Fibroblast of mammary gland (primary cell): ENCODE results near the gene EPHB6.

Experiments used
- DNase-seq: peaks from one replicate; pipeline ENCODE4 v3.0.0-alpha.2; 2010; ENCODE audit warnings: low read depth
- H3K4me3 ChIP-seq: 2 replicates; pipeline ENCODE4 v1.5.1; 2011; ENCODE audit warnings: low read depth, mild to moderate bottlenecking, low read length, moderate library complexity; ENCODE audit not compliant: control insufficient read depth
- TF ChIP-seq, protein P1 (sequence below): conservative IDR thresholded peaks from 2 replicates; pipeline ENCODE4 v1.5.1; 2011; ENCODE audit warnings: low read depth, low read length, inconsistent platforms; ENCODE audit not compliant: control insufficient read depth, insufficient read depth

The EPHB6 gene

DNA sequence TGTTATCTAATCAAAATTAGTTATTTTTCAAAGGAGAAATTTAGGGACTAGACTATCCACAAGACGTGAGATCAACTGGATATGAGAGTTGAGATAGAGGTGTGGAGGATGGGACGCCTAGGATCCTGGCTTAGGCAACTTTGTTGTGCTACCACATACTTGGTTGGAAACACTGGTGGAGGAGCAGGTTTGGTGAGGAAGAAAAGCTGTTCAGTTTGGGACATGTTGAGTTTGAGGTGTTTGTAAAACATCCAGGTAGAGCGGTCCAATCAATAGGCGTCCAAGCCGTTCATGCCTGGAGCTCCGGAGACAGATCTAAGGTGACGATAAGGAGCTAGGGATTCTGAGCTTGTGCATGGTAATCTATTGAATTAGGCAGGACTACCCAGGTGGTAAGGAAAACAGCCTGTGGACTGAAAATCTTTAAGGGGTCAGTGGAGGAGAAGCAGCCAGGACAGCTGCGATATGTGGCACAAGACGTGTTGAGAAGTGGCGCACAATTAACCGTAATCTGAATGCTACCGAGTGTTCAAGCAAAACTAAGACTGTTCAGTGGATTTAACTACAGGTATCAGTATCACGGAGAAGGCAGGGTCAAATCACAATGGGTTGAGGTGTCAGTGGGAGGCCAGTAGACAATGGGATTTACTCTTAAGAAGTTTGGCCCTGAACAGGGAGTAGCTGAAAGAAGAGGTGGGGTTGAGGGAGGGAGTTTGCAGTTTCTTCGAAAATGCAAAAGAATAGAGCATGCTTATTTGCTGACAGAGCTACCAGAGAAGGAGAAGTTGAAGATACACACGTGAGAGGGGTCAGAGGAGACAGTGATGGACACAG, 46.8 kb downstream of the EPHB6 start:
- TF ChIP-seq, protein P1, sequence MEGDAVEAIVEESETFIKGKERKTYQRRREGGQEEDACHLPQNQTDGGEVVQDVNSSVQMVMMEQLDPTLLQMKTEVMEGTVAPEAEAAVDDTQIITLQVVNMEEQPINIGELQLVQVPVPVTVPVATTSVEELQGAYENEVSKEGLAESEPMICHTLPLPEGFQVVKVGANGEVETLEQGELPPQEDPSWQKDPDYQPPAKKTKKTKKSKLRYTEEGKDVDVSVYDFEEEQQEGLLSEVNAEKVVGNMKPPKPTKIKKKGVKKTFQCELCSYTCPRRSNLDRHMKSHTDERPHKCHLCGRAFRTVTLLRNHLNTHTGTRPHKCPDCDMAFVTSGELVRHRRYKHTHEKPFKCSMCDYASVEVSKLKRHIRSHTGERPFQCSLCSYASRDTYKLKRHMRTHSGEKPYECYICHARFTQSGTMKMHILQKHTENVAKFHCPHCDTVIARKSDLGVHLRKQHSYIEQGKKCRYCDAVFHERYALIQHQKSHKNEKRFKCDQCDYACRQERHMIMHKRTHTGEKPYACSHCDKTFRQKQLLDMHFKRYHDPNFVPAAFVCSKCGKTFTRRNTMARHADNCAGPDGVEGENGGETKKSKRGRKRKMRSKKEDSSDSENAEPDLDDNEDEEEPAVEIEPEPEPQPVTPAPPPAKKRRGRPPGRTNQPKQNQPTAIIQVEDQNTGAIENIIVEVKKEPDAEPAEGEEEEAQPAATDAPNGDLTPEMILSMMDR = no peak
- DNase-seq = no peak
- H3K4me3 ChIP-seq = no peak overlapping the region

DNA sequence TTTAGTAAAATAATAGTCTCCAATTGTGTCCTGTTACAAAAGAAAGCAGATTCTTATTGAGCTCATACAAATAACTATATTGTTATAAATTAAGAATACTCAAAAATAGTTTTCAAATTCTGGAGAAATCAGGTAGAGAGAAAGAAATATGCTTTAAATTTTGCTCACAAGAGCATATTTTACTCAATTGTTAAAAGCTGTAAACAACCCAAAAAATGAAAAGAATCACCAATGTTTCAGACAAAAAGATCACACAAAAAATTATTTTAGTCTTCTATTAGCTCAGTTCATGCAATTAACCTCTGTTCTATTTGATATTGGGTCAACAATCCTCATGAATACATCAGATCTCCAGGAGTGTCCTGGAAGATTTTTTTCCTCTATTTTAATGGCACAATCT, 49.3 kb downstream of the EPHB6 start:
- DNase-seq = no peak
- H3K4me3 ChIP-seq = no peak overlapping the region
- TF ChIP-seq, protein P1 = no peak

DNA sequence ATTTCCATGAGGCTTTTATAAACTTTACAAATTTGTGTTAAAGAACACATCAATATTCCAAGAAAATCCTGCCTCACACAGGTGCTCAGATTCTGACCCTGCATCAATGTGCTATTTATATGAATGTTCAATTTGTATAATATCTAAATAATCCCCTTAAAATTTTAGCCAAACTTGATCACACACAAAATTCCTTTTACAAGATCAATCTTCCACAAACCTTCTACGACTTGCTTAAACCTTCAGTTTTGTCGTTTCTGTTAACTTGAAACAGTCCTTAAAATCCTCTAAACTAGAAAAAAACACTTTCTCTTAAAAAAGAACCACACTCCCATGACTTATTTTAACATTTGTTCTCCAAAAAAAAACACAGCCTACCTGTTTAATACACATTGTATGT, 50.9 kb downstream of the EPHB6 start:
- H3K4me3 ChIP-seq = no peak overlapping the region
- no peak for DNase-seq
- TF ChIP-seq, protein P1 = no peak

DNA sequence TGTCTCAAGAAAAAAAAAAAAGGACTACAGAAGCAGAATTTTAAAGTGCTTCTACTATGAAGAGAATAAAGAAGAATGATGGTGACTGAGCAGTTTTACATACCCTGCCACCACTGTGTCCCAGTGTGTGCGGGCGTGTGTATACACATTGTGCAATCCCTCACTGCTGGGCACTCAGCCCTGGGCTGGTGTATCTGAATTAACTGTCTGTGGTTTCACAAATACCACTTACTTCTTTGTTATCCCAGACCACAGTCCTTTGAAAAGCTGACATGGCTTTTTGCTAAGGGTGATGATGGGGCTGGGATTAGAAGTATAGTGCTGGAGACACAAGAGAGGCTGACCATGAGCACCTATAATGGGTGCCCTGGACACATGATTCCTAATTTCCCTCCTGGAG, 51.8 kb downstream of the EPHB6 start:
- no peak for DNase-seq
- TF ChIP-seq, protein P1 = no peak
- H3K4me3 ChIP-seq = no peak overlapping the region

DNA sequence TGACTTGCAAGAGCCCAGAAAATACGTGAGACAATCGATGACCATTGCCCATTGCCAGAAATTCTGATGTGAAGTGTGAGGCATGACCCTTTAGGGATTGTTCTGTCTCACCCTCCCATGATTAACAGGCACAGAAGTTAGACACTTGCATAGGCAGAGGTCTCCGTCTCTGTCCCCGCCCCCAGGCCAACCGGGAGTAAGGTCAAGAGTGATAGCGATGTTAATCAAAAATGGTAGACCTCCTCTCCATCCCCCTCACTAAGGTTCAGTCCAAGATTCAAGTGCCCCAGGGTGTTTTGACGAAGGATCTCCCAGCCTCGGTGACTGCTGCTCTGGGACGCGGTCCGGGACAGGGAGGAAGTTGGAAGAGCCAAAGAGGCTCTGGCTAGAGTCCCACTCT, 53.4 kb downstream of the EPHB6 start:
- TF ChIP-seq, protein P1 = no peak
- no peak for DNase-seq
- no peak overlapping the region for H3K4me3 ChIP-seq

DNA sequence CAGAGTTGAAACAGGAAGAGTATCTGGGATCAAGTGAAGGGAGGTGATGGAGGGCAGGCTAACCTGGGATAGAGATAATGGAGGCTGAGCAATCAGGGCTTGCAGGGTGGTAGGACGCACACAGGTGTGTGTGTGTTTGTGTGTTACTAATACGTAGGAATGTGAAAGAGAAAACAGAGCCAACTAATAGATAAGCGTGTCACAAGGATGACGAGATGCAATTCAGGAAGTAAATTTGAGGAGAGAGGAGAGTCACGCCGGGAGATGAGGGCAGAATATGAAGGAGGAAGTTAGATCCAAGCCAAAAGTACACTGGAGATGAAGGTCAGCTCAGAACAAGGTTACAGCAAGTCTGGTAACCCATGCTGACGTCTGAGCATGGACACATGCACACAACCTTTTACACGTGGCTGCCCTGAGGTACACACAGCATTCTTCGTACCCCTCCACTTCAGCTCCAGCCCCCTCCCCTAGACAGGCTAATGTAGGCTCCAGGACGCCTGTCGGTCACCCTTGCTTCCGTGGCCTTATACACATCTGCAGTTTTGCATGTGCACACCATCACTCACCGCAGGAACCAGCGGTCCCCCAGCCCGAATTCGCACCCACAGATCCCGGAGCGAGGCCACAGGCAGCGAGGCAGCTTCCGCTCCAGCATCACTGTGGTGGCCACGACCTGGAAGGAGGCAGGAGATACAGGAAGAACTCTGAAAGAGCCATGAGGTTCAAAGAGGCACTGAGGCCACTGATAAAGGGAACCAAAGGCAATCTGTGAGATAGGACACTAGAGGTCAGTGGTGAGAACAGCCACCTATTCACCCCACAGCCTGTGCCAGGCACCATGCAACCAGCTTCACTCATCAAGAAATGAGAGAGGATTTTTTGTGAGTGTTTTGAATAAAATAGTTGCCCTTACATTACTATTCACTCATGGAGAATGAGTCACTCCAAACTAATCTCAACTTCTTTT, 54.3 kb downstream of the EPHB6 start:
- peak; percentile 4 for DNase-seq
- H3K4me3 ChIP-seq = no peak overlapping the region
- TF ChIP-seq, protein P1 = peak; percentile 26
